ENCODE results near the gene GNAI3. TPM values are rescaled to one million over a fixed set of nuclear protein-coding genes. Genes with fewer than 3 reads are reported as not detected.

The GNAI3 gene
- total RNA-seq, 2 experiments from 2014 or later: 9.4 to 9.6 TPM

GRCh38 chr1:109509176-109510134, 39.0 kb upstream of the GNAI3 start, which contains the start of gene AMIGO1:
Gene AMIGO1, minus strand, starts transcription at chr1:109509727. Its CDS starts 815 bp downstream, at chr1:109508912.
- ChIA-PET POLR2A (interaction anchor here (0.8 to 2.8 kb wide), 8 partner anchors 8 to 84 kb away, joined by 3 to 12 read pairs (median 5); partner anchors contain the start of genes ATXN7L2 and GNAI3), CTCF (interaction anchor here (0.6 to 10.9 kb wide), 6 partner anchors 10 to 23 kb away, joined by 3 to 139 read pairs (median 7); partner anchors contain the start of gene CYB561D1)
- H3K9me3 Mint-ChIP-seq: no peaks in the 10 kb centered on the region
- H3K4me3 Mint-ChIP-seq: peak within 1 kb of the TSS; percentile 77
- peak; percentile 51 for DNase-seq
- H3K27me3 Mint-ChIP-seq: peaks cover 31% of the 10 kb centered on the region
- H3K27ac Mint-ChIP-seq: peak within 1 kb of the TSS; percentile 26
- peaks cover 34% of the 10 kb centered on the region for H3K4me1 Mint-ChIP-seq
- no peaks in the 10 kb centered on the region for H3K36me3 Mint-ChIP-seq (ENCODE audit: low read depth)

- Mint-ChIP-seq H3K27ac (no peak overlapping the region), H3K9me3 (no peaks in the 10 kb centered on the region), H3K4me3 (no peak overlapping the region), H3K27me3 (peaks cover 33% of the 10 kb centered on the region), H3K36me3 (ENCODE audit: low read depth) (no peaks in the 10 kb centered on the region), H3K4me1 (peaks cover 23% of the 10 kb centered on the region)
- ChIA-PET CTCF (interaction anchor here (0.6 to 2.2 kb wide), 5 partner anchors 19 to 44 kb away, joined by 3 to 13 read pairs (median 4); no protein-coding TSS in a partner anchor), POLR2A (interaction anchor here (1.0 to 1.2 kb wide), 2 partner anchors 16 to 19 kb away, joined by 3 read pairs; partner anchors contain the start of gene CYB561D1)
- DNase-seq: no peak
Measured at GRCh38 chr1:109513110-109513710, 35.2 kb upstream of the GNAI3 start.

GRCh38 chr1:109514846-109515245, 33.6 kb upstream of the GNAI3 start:
- H3K4me1 Mint-ChIP-seq: peaks cover 12% of the 10 kb centered on the region
- DNase-seq: no peak
- ChIA-PET CTCF (interaction anchor here (0.8 to 2.5 kb wide), 8 partner anchors 10 to 290 kb away, joined by 3 to 23 read pairs (median 8); partner anchors contain the start of gene CYB561D1), POLR2A (interaction anchor here (0.8 to 1.5 kb wide), 4 partner anchors 17 to 22 kb away, joined by 3 to 5 read pairs (median 4); no protein-coding TSS in a partner anchor)
- H3K27me3 Mint-ChIP-seq: peaks cover 22% of the 10 kb centered on the region
- H3K27ac Mint-ChIP-seq: no peak overlapping the region
- H3K4me3 Mint-ChIP-seq: no peak overlapping the region
- no peaks in the 10 kb centered on the region for H3K9me3 Mint-ChIP-seq
- H3K36me3 Mint-ChIP-seq (ENCODE audit: low read depth): no peaks in the 10 kb centered on the region

- Mint-ChIP-seq H3K4me3 (no peak overlapping the region), H3K27ac (no peak overlapping the region), H3K9me3 (no peaks in the 10 kb centered on the region), H3K4me1 (no peaks in the 10 kb centered on the region), H3K27me3 (peaks cover 6% of the 10 kb centered on the region), H3K36me3 (ENCODE audit: low read depth) (no peaks in the 10 kb centered on the region)
- no peak for DNase-seq
- CTCF ChIA-PET: interaction anchor here (0.7 to 2.5 kb wide), 5 partner anchors 12 to 27 kb away, joined by 3 to 23 read pairs (median 9); no protein-coding TSS in a partner anchor
- POLR2A ChIA-PET: no interaction called here
Measured at GRCh38 chr1:109516872-109517271, 31.5 kb upstream of the GNAI3 start.

GRCh38 chr1:109517337-109517736, 31.1 kb upstream of the GNAI3 start:
- DNase-seq: no peak
- ChIA-PET CTCF (interaction anchor here (0.7 to 1.6 kb wide), 2 partner anchors 13 to 28 kb away, joined by 3 read pairs; no protein-coding TSS in a partner anchor), POLR2A (no interaction called here)
- Mint-ChIP-seq H3K4me3 (no peak overlapping the region), H3K27ac (no peak overlapping the region), H3K4me1 (no peaks in the 10 kb centered on the region), H3K9me3 (no peaks in the 10 kb centered on the region), H3K36me3 (ENCODE audit: low read depth) (no peaks in the 10 kb centered on the region), H3K27me3 (peaks cover 10% of the 10 kb centered on the region)

GRCh38 chr1:109521002-109521951, 27.1 kb upstream of the GNAI3 start:
- H3K9me3 Mint-ChIP-seq: no peaks in the 10 kb centered on the region
- H3K4me3 Mint-ChIP-seq: no peak overlapping the region
- POLR2A ChIA-PET: interaction anchor here (1.3 kb wide), 1 partner anchor 27 kb away, joined by 4 read pairs; the partner anchor contains the start of gene GNAI3
- DNase-seq: no peak
- peaks cover 16% of the 10 kb centered on the region for H3K27me3 Mint-ChIP-seq
- no peaks in the 10 kb centered on the region for H3K36me3 Mint-ChIP-seq (ENCODE audit: low read depth)
- H3K4me1 Mint-ChIP-seq: no peaks in the 10 kb centered on the region
- CTCF ChIA-PET: interaction anchor here (0.9 to 2.7 kb wide), 4 partner anchors 11 to 27 kb away, joined by 3 to 11 read pairs (median 3); partner anchors contain the start of gene CYB561D1
- H3K27ac Mint-ChIP-seq: no peak overlapping the region

GRCh38 chr1:109522026-109522425, 26.4 kb upstream of the GNAI3 start:
- ChIA-PET POLR2A (no interaction called here), CTCF (interaction anchor here (2.7 kb wide), 1 partner anchor 10 kb away, joined by 11 read pairs; no protein-coding TSS in a partner anchor)
- Mint-ChIP-seq H3K4me3 (no peak overlapping the region), H3K9me3 (no peaks in the 10 kb centered on the region), H3K36me3 (ENCODE audit: low read depth) (no peaks in the 10 kb centered on the region), H3K4me1 (no peaks in the 10 kb centered on the region), H3K27ac (no peak overlapping the region), H3K27me3 (peaks cover 20% of the 10 kb centered on the region)
- no peak for DNase-seq

- Mint-ChIP-seq H3K9me3 (no peaks in the 10 kb centered on the region), H3K4me1 (no peaks in the 10 kb centered on the region), H3K4me3 (no peak overlapping the region), H3K27ac (no peak overlapping the region), H3K27me3 (peaks cover 21% of the 10 kb centered on the region), H3K36me3 (ENCODE audit: low read depth) (no peaks in the 10 kb centered on the region)
- ChIA-PET POLR2A (interaction anchor here (1.5 kb wide), 1 partner anchor 8 kb away, joined by 3 read pairs; no protein-coding TSS in a partner anchor), CTCF (interaction anchor here (1.0 to 2.7 kb wide), 3 partner anchors 9 to 29 kb away, joined by 3 to 11 read pairs (median 4); partner anchors contain the start of gene CYB561D1)
- no peak for DNase-seq
Measured at GRCh38 chr1:109523706-109524105, 24.7 kb upstream of the GNAI3 start.

- no peaks in the 10 kb centered on the region for H3K9me3 Mint-ChIP-seq
- peaks cover 16% of the 10 kb centered on the region for H3K4me1 Mint-ChIP-seq
- no peak for DNase-seq
- POLR2A ChIA-PET: no interaction called here
- peaks cover 18% of the 10 kb centered on the region for H3K27me3 Mint-ChIP-seq
- no peak overlapping the region for H3K4me3 Mint-ChIP-seq
- H3K36me3 Mint-ChIP-seq (ENCODE audit: low read depth): no peaks in the 10 kb centered on the region
- CTCF ChIA-PET: interaction anchor here (0.7 to 17.9 kb wide), 2 partner anchors 18 to 32 kb away, joined by 3 to 779 read pairs; partner anchors contain the start of genes AMIGO1, ATXN7L2 and CYB561D1
- H3K27ac Mint-ChIP-seq: no peak overlapping the region
Measured at GRCh38 chr1:109527098-109527811, 21.2 kb upstream of the GNAI3 start.

GRCh38 chr1:109527846-109528695, 20.3 kb upstream of the GNAI3 start:
- H3K27ac Mint-ChIP-seq: no peak overlapping the region
- POLR2A ChIA-PET: interaction anchor here (5.2 kb wide), 1 partner anchor 43 kb away, joined by 46 read pairs; the partner anchor contains the start of gene ATXN7L2
- CTCF ChIA-PET: interaction anchor here (0.7 to 17.9 kb wide), 3 partner anchors 19 to 250 kb away, joined by 3 to 779 read pairs (median 57); partner anchors contain the start of genes AMIGO1, ATXN7L2 and CYB561D1
- no peak for DNase-seq
- peaks cover 13% of the 10 kb centered on the region for H3K27me3 Mint-ChIP-seq
- H3K36me3 Mint-ChIP-seq (ENCODE audit: low read depth): no peaks in the 10 kb centered on the region
- H3K4me1 Mint-ChIP-seq: peaks cover 22% of the 10 kb centered on the region
- no peak overlapping the region for H3K4me3 Mint-ChIP-seq
- H3K9me3 Mint-ChIP-seq: no peaks in the 10 kb centered on the region

Measured in activated CD4-positive, alpha-beta memory T cell treated with anti-CD3 and anti-CD28 coated beads, Interleukin-2, amount 10 ng/mL, durations not matched to agents 7 days and 5 days (primary cell).